SK-N-SH (cell line): ENCODE measurements around the gene TNFRSF21.

Experiments
- CTCF ChIP-seq: fragments of 200-600 bp; sonication (generic); IDR thresholded peaks from 2 replicates; pipeline ENCODE4 v1.6.1; 2017; ENCODE audit warnings: antibody characterized with exemption, mild to moderate bottlenecking, moderate library complexity
- ELF1 ChIP-seq: IDR thresholded peaks from 2 replicates; pipeline ENCODE4 v1.4.0; 2012
- EP300 ChIP-seq, 2 experiments: IDR thresholded peaks; 2 replicates each; pipeline versions ENCODE4 v1.4.0 to v1.6.1; 2012; ENCODE audit warnings: borderline replicate concordance in 1 of 2, low read depth in 1 of 2, low read length in 1 of 2
- FOXM1 ChIP-seq: IDR thresholded peaks from 2 replicates; pipeline ENCODE4 v1.4.0; 2012; ENCODE audit warnings: low read depth, mild to moderate bottlenecking
- JUND ChIP-seq: IDR thresholded peaks from 2 replicates; pipeline ENCODE4 v1.4.0; 2012
- NRF1 ChIP-seq: IDR thresholded peaks from 2 replicates; pipeline ENCODE4 v1.6.1; 2012; ENCODE audit warnings: low read depth, mild to moderate bottlenecking, low read length
- POLR2AphosphoS5 ChIP-seq: IDR thresholded peaks from 2 replicates; pipeline ENCODE4 v1.6.1; 2012; ENCODE audit warnings: low read depth, low read length
- RAD21 ChIP-seq: IDR thresholded peaks from 2 replicates; pipeline ENCODE4 v1.6.1; 2012; ENCODE audit warnings: mild to moderate bottlenecking, low read length
- REST ChIP-seq: IDR thresholded peaks from 2 replicates; pipeline ENCODE4 v1.6.1; 2012; ENCODE audit warnings: mild to moderate bottlenecking, low read depth, low read length, moderate library complexity
- SIN3A ChIP-seq: IDR thresholded peaks from 2 replicates; pipeline ENCODE4 v1.6.1; 2012; ENCODE audit warnings: low read depth, mild to moderate bottlenecking, low read length, moderate library complexity, borderline replicate concordance
- TAF1 ChIP-seq: IDR thresholded peaks from 2 replicates; pipeline ENCODE4 v1.6.1; 2012; ENCODE audit warnings: low read depth, mild to moderate bottlenecking, low read length, moderate library complexity, borderline replicate concordance
- USF2 ChIP-seq: fragments of 150-350 bp; IDR thresholded peaks from 2 replicates; pipeline ENCODE4 v1.6.1; 2017; ENCODE audit warnings: antibody characterized with exemption, low read length, low read depth, borderline replicate concordance

GRCh38 chr6:47319867-47320266 lies 10.2 kb upstream of the TNFRSF21 start:
- TF ChIP-seq CTCF (no peak), SIN3A (no peak), TAF1 (no peak), EP300 (IDR thresholded peaks at IDR 0.05; ENCODE audit: borderline replicate concordance in 1 of 2, low read depth in 1 of 2, low read length in 1 of 2) (no peak), JUND (no peak), FOXM1 (no peak), USF2 (no peak), POLR2AphosphoS5 (no peak), NRF1 (no peak), REST (no peak), ELF1 (no peak), RAD21 (no peak)
